GM21737 (cell line): ENCODE data around the gene INTS6L.
A peak's percentile ranks its signal among the peaks of the same experiment; 100 is the strongest.
"Not testable (repeated sequence)": the region's sequence is repeated elsewhere in the genome, so short reads cannot be mapped to it uniquely, and the experiment has no call there.

Source experiments
- ATAC-seq: cut with Tn5 transposase; IDR thresholded peaks from one replicate; pipeline ENCODE4 v1.9.1; 2021; ENCODE audit warnings: mild to moderate bottlenecking, moderate library complexity; ENCODE audit not compliant: unreplicated experiment

Gene INTS6L

DNA sequence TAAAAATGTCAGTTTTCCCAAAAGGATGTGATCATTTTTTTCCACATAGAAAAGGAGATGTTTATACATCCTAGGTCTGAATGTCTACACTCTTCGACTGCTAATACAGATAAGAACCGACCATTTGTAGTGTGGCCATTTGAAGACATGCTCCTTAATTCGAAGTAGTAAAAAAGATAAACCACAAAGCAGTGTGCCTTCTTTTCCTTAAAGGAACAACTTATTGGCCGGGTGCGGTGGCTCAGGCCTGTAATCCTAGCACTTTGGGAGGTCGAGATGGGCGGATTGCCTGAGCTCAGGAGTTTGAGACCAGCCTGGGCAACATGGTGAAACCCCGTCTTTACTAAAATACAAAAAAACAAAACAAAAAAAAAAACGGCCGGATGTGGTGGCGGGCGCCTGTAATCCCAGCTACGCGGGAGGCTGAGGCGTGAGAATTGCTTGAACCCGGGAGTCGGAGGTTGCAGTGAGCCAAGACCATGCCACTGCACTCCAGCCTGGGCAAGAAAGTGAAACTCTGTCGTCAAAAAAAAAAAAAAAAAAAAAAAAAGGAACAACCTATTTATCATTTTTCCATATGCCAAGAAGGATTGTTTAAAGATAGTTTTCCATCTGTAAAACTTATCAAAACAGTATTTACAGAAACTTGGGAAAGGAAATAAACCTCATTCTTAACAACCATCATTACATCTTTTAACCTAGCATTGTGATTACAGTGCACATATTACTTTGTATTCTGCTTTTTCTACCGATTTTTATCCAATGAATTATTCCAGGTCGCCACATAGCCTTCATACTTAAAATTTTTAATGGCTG lies 2.6 kb downstream of the INTS6L start:
- ATAC-seq: no peak

DNA sequence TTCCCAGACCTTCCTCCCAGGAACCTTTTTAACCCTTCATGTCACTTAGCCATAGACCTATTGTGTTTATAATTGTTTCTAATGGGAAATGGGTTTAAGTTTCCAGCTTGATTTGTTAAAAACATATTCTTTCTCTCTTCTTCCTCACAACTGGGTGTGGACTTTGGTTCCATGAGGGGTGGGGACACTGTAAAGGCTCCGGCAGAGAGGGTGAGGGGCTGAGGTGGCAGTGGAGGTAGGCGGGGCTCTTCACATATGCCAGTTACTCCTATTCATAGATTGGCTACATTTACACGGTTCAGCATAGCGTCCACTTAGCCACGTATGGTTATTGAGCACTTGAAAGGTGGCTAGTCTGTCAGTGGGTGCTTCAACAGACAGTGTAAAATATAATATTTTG lies 7.8 kb downstream of the INTS6L start:
- no peak for ATAC-seq

DNA sequence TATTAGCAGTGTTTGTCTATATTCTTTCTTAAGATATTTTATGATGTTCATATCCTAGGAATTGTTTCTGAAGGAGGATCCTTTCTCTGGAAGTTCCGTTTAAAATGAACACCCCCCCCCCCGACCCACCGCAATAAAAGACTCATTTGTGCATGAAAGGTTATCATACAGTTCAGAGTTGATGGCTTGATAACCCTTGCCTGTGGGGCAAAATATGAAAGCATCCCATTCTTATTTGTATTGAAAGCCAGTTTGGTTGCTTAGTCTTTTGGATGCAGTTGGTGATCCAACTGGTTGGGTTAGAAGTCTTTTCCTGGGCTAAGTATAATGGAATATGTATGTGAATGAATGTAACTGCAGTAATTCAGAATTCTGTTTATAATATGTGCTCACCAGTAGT lies 8.3 kb downstream of the INTS6L start:
- ATAC-seq: no peak

DNA sequence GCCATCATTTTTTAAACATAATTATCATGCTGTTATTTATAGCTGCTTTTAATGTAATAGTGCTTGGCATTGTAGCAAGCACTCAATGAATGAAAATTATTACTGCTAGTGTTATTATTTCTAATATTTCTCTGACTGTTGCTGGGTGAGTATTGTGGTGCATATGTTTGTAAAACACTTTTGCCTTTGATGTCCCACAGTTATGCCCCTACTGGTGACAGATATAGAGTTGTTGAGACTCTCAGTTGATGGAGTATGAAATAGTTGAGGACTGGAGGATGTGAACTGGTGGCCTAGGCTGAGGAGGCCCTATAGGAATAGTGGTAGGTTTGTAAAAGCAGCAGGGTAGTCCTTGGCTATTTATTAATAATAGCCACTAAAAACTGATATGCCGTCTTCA lies 9.6 kb downstream of the INTS6L start:
- ATAC-seq: no peak

DNA sequence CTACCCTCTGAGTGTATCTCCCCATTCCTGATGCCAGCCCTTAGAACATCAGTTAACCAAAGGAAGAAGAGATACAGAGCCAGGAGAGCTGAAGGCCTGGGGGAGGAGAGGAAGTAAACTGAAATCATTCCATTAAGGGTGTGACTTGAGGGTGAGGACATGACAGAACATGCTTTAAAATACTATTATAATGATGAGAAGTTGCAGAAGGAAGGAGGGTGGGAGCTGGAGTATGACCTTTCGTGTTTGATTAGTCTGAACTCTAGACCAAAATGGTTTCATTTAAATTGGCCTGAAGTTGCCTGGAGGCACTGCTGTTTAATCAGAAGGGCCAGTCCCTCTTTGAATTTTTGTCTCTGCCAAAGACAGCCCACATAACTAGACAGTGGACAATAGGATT lies 11.4 kb downstream of the INTS6L start:
- no peak for ATAC-seq

DNA sequence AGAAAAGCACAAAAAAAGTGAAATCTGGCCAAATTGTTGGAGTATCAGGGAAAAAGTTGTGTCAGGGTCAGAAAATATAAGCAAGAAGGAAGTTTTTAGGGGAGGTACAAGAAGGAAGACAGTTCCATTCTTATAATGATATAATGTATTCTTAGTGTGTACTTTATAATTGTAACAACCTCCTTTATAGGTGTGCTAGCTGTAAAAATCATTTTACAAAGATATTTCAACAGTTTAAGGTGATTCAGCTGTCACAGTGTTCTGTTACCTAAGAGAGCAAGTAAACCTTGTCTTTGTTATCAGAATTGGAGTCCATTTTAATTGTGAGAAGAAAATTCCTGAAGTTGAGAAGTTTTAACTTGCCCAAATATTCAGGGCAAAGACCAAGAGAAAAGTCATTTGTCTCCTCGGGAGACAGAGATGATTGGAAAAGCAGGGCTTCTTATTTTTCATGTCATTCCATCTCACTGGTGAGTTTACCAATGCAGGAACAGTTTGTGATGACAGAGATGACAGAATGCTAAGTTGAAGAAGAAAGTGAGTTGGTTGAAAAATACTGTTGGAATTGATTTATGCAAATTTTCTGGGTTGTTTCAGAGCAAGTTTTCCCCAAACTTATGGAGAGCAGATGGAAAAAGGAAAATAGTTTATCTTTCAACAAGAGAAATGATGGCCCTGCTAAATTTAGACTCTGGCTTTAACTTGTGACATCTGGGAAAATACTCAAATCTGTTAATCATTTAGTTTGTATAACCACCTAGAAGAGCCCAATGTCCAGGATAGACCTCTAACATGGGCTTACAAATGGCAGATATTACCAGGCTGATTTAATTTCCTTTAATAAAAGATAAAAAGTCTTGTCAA lies 14.8 kb downstream of the INTS6L start:
- no peak for ATAC-seq

DNA sequence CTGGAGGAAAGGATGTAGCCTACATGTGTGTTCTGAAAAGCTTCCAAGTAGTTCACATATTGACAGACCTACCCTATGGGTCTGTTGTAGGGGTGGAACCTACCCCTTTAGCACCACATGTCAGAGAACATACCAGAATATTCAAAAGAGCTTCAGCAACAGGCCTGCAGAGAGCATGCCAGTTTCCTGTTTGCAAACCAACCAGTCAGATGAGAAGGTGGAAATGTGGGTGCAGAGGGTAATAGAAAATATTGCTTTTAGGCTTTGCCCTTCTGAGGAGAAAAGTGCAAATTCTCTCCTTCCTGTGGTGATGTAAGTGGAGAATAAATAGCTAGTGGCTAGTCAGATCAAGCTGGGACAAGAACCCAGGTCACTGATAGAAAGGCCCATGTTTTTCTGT lies 16.4 kb downstream of the INTS6L start:
- no peak for ATAC-seq

DNA sequence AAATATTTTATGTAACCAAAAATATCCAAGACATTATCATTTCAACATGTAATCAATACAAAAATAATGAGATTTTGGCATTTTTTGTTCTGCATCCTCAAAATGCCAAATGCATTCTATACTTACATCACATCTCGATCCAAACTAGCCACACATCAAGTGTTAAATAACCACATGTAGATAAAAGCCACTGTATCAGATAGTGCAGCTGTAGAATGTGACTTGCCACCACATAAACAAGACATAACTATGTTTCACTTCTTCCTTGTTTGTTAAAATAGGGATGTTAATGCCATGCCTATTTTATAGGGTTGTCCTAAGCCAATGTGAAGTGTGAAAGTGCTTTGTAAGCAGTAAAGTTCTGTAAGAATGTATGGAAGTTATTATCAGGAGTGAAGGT lies 20.9 kb downstream of the INTS6L start:
- ATAC-seq: no peak

DNA sequence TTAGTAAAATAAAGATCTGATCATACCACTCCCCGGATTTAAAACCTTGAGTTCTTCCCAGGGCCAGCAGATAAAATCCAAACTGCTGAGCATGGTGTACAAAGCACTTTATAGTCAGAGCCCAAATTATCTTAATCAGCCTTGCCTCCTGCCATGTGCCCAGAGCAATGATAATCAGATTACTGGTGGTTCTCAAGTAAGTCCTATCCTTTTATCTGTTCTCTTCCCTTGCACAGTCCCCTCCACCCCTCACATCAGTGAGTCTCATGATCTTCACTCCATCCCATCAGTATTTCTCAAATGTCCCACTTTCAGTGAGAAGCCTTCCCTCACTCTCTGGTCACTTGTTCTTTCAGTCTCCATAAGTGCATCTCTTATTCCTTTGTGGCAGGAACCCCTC lies 22.7 kb downstream of the INTS6L start:
- no peak for ATAC-seq

DNA sequence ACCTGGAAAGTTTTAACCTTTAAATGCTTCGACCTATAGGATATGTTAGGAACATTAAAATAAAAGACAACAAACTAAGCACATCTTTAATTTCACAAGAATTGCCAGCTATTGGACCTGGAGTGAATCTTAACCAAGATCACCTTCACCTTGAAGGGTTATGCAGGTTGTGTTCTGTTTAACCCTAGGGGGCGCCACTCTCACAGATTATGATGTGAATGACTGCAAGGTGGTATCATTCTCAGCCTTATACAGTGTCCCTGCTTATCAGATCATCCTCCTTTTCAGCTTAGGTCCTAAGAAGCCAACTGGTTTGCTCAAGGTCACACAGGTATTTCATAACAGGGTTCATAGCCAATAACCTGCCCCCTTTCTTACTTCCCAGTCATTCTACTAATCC lies 23.5 kb downstream of the INTS6L start:
- no peak for ATAC-seq

DNA sequence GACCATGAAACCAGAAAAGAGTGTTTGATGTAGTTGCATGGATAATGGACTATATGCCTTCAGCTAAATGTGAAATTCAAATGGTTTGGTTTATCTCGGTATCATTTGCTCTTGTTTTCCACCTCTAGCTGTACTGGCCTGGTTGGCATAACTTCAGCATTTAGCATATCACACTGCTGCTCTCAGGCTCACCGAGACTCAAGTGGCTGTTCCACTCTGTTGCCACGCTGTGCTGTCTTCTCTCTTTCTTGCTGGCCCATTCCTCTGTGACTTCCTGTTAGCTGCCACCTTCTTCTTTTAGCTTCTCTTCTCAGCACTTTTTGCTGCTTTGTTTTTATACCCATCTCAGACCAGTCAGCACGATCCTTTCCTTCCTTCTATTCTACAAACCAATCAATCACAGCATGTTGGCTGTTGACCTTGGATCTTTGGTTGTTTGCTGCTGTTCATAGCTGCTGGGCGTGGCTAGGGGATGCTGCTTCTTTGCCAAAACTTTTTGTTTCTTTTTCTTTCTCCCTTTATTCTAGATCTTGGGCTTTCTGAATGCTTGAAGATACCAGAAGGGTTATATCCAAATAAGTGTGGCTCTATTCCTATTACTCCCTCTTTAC lies 24.0 kb downstream of the INTS6L start:
- ATAC-seq: no peak

DNA sequence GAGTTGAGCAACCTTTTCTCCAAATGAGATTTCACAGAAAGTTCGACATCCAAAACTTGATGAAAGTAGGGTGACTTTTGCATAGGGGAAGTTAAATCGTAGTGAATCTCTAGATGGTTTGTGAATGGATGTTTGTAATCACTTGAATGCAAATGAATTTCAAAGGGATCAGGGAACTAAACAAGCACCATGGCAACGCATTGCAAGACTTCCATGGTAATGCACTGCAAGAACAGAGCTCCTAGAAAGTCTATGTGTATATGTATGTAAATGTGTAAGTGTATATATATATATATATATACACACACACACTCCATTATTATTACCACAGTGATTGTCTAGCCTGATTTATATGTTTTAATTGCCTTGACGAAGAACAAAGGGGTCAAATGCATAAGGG lies 27.3 kb downstream of the INTS6L start:
- ATAC-seq: no peak

DNA sequence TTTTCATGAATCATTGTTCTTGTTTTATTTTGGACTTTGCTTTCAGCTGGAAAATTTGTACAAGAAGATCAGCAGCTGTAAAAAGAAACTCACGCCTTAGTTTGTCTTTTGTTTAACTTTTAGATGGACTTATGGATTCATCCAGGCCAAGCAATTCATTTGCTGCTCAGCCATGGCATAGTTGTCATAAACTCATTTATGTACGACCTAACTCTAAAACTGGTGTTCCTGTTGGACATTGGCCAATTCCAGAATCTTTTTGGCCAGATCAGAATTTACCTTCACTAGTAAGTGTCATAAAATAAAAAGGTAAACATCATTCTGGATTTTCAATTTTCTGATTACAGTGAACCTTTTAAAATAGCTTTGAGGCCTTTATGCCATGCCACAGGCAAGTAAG lies 29.1 kb downstream of the INTS6L start:
- no peak for ATAC-seq

DNA sequence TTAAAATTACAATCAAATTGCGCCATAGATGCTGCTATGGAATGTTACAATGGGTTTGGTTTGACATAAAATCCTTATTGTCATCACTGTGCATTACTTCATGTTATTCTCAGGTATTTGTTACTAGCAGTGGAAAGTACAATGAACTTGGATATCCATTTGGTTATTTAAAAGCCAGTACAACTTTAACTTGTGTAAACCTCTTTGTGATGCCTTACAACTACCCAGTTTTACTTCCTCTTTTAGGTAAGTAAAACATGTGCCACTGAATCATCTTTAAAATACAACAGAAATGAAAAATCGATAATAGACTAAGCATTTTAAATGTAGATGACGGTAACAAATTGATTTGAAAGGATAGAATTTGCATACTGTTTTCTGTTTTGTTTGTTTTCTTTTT lies 35.6 kb downstream of the INTS6L start:
- peak; percentile 60 for ATAC-seq

DNA sequence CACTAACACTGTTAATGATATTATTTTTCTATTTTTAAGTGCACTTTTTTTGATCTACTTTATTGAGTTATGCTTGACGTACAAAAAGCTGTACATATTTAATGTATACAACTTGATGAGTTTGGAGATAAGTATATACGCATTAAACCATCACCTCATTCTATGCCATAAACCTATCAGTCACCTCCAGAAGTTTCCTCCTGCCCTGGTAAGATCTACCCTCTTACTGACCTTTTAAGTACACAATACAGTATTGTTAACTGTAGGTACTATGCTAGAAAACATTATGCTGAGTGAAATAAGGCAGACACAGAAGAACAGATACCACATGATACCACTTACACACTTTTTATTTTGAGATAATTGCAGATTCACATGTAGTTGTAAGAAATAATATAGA lies 36.9 kb downstream of the INTS6L start:
- ATAC-seq: no peak

DNA sequence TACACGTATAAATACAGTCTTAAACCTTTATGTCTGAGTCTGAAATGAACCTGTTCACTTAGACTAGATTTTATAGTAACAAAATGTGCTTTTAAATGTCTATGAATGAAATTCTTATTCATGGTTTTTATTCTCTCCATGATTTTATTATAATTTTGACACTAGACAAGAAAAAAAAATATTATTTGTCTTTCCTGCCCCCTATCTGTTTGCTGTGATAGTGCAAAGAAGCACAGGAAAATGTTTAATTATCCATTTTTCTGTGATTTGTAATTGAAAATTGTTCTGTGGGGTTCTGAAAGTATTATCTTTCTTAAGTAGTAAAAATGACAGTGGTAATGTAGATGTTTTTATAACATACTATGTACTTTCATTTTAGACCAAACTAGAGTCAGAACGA lies 52.0 kb downstream of the INTS6L start:
- ATAC-seq: no peak

DNA sequence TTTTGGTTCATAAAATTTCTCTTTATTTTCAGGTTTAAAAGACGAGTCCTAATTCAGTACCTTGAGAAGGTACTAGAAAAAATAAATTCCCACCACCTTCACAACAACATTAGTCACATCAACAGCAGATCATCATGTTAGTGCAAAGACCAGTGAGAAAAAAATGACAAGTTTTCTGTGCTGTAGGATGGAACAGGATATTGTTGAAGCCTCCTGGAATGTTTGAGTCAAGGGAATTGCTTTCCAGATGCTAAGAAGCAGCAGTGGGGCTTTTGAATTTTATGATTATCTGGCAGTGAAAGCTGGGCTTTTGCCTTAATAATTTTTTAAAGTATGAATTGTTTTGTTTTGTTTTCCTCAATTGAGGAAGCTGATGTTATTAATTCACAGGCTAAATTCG lies 61.0 kb downstream of the INTS6L start:
- ATAC-seq: no peak

DNA sequence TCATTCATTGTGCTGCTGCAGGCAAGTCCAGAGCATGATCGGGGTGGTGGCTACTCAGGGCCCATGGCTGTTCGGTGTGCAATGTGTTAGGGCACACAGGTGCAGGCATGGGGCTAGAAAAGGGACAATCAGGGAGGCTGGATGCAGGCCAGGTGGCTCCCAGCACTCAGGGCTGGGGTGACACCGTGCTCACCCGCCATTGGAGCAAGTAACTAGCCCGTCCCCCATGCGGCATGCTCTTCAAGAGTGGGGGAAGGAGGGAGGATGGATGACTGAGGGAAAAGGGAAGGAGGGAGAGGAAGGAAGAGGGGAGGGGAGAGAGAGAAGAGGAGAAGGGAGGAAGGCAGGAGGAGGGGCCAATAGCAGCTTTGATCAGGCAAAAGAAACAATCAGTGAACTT lies 64.7 kb downstream of the INTS6L start:
- ATAC-seq: no peak

DNA sequence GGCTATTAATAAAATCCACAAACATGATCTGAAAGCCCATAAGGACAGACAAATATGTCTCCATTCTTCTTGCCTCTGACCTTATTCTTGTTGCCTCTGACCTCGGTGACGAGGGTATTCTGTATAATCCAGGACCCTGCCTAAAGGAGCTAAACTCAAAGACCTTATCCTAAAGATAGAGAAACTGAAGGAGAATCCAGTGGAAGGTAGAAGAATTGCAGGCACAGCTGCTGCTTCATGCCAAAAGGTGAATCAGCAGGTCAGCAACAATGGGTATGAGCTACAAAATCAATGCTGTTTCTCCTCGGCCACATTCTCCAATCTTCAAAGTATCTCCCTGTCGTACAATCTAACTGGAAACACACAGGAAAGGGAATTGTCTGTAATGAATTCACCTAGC lies 71.4 kb downstream of the INTS6L start:
- ATAC-seq: no peak

DNA sequence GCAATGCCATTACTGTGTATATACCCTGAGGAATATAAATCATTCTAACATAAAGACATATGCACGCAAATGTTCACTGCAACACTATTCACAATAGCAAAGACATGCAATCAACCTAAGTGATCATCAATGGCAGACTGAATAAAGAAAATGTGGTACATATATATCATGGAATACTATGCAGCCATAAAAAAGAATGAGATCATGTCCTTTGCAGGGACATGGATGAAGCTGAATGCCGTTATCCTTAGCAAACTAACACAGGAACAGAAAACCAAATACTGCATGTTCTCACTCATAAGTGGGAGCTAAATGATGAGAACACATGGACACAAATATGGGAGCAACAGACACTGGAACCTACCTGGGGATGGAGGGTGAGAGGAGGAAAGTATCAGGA lies 73.6 kb downstream of the INTS6L start:
- not testable (repeated sequence) for ATAC-seq

DNA sequence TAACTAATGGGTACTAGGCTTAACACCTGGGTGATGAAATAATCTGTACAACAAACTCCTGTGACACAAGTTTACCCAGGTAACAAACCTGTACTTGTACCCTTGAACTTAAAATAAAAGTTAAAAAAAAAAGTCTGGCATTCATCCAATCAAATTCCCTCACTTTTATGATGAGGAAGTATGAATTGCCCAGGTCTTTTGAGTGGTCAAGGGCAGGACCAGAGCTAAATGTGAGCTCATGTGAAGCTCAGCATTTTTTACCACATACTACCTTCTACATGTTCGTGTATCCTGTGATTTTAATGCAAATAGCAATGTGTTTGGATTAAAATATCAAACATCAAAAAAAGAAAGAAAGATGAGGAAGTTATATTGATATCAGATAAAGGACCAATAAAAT lies 74.0 kb downstream of the INTS6L start:
- ATAC-seq: not testable (repeated sequence)

DNA sequence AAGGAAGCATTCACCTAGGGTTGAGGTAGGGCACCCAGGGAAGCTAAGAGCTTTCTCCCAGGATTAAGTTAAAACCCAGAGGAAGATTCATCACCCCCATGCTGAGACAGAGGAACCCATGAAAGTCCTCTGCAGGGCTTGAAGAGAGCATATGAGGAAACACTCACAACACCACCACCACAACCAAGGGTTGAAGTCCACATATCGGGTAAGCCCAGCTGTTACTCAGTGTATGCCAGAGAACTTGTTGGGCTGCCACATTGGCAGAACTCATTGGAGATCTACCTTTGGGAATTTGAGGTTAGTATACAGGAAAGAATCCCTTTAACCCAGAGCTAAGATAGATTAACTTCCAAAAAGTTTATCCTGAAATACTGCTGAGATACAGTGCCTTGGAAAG lies 75.1 kb downstream of the INTS6L start:
- no peak for ATAC-seq
